ENCODE measurements around the gene PGRMC2. TPM values are rescaled to one million over a fixed set of nuclear protein-coding genes. Genes with fewer than 3 reads are reported as not detected.

Gene PGRMC2
- total RNA-seq, 1 donor from 2014 or later, result 28.2 TPM

DNA sequence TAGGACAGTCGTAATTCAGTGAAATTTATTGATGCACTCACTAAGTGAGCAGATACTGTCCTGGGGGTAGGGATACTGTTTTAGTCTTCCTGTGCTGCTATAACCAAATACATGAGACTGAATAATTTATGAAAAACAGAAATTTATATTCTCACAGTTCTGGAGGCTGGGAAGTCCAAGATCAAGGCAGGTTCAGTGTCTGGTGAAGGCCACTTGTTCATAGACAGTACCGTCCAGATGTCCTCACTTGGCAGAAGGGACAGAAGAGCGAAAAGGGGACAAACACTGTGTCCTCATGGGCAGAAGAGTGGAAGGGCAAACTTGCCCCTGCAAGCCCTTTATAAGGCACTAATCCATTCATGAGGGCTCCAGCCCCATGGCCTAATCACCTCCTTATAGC lies 45.6 kb downstream of the PGRMC2 start:
- peaks cover 8% of the 10 kb centered on the region for H3K9me3 Mint-ChIP-seq (ENCODE audit: unreplicated experiment)
- H3K27me3 Mint-ChIP-seq (ENCODE audit: unreplicated experiment), result peaks cover 4% of the 10 kb centered on the region
- peaks cover 10% of the 10 kb centered on the region for H3K4me1 Mint-ChIP-seq (ENCODE audit: low read depth, unreplicated experiment)
- no peak for DNase-seq
- peaks cover 27% of the 10 kb centered on the region for H3K36me3 Mint-ChIP-seq (ENCODE audit: unreplicated experiment)
- TF ChIP-seq CTCF (IDR thresholded peaks at IDR 0.05; ENCODE audit: partially characterized antibody, unreplicated experiment), result no peak
- H3K27ac Mint-ChIP-seq (ENCODE audit: unreplicated experiment), result peak overlapping the region; percentile 78
- H3K4me3 Mint-ChIP-seq (ENCODE audit: unreplicated experiment), result no peak overlapping the region

- H3K27me3 Mint-ChIP-seq (ENCODE audit: unreplicated experiment), result peaks cover 4% of the 10 kb centered on the region
- no peak for DNase-seq
- peaks cover 10% of the 10 kb centered on the region for H3K4me1 Mint-ChIP-seq (ENCODE audit: low read depth, unreplicated experiment)
- H3K27ac Mint-ChIP-seq (ENCODE audit: unreplicated experiment), result peak overlapping the region; percentile 78
- peaks cover 24% of the 10 kb centered on the region for H3K36me3 Mint-ChIP-seq (ENCODE audit: unreplicated experiment)
- TF ChIP-seq CTCF (IDR thresholded peaks at IDR 0.05; ENCODE audit: partially characterized antibody, unreplicated experiment), result no peak
- H3K4me3 Mint-ChIP-seq (ENCODE audit: unreplicated experiment), result no peak overlapping the region
- peaks cover 8% of the 10 kb centered on the region for H3K9me3 Mint-ChIP-seq (ENCODE audit: unreplicated experiment)
Observed at GRCh38 chr4:128241425-128241913, 46.1 kb downstream of the PGRMC2 start.

DNA sequence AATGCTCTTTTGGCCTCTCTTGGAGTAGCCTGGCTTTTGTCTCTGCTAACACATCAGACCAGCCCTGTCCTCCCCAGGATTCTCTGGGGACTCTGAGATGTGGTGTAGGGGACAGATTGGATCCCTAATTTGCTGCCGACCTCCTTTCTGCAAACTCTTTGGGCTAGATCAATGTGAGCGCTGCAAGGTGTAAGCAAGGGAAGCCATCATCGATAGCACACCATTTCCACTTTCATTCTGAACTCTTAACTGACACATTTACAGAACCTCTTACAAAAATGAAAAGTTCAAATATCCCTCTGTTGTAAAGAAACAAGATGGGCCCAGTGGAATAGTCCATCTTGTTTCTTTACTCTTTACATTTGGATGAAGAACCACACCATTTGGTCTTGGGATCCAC lies 46.6 kb downstream of the PGRMC2 start:
- Mint-ChIP-seq H3K27ac (ENCODE audit: unreplicated experiment) (peak overlapping the region; percentile 72), H3K27me3 (ENCODE audit: unreplicated experiment) (peaks cover 4% of the 10 kb centered on the region), H3K9me3 (ENCODE audit: unreplicated experiment) (peaks cover 8% of the 10 kb centered on the region), H3K4me3 (ENCODE audit: unreplicated experiment) (no peak overlapping the region), H3K36me3 (ENCODE audit: unreplicated experiment) (peaks cover 20% of the 10 kb centered on the region), H3K4me1 (ENCODE audit: low read depth, unreplicated experiment) (peaks cover 10% of the 10 kb centered on the region)
- TF ChIP-seq CTCF (IDR thresholded peaks at IDR 0.05; ENCODE audit: partially characterized antibody, unreplicated experiment), result no peak
- DNase-seq, result no peak

DNA sequence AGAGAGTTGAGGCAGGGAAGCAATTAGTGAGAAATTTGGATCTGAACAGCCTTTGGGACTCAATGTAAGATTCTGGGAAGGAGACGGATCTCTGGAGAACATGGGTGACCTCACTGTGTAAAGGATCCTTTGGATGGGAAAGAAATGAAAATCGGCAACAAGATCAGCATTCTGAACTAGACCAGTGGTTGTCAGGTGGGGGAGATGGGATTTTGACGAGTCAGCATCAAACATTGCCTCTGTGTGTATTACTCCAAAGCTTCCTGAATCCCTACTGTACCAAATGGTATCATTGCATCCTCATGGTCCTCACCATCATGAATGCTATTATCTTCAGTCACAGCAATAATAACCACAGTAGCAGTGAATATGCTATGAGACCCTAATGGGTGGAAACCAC lies 52.8 kb downstream of the PGRMC2 start:
- no peaks in the 10 kb centered on the region for H3K27me3 Mint-ChIP-seq (ENCODE audit: unreplicated experiment)

More for the DNA sequence above, 52.8 kb downstream of the PGRMC2 start:
- no peaks in the 10 kb centered on the region for H3K4me1 Mint-ChIP-seq (ENCODE audit: low read depth, unreplicated experiment)
- no peaks in the 10 kb centered on the region for H3K9me3 Mint-ChIP-seq (ENCODE audit: unreplicated experiment)
- no peak overlapping the region for H3K27ac Mint-ChIP-seq (ENCODE audit: unreplicated experiment)
- H3K36me3 Mint-ChIP-seq (ENCODE audit: unreplicated experiment), result peaks cover 4% of the 10 kb centered on the region
- no peak for TF ChIP-seq CTCF (IDR thresholded peaks at IDR 0.05; ENCODE audit: partially characterized antibody, unreplicated experiment)
- H3K4me3 Mint-ChIP-seq (ENCODE audit: unreplicated experiment), result no peak overlapping the region
- DNase-seq, result no peak
